Ureter (tissue), 1 donor: ENCODE measurements around the gene THAP5. TPM values are rescaled to one million over a fixed set of nuclear protein-coding genes. Genes with fewer than 3 reads are reported as not detected.

Experiments used
- DNase-seq: peaks from one replicate; pipeline ENCODE4 v3.0.0-alpha.2; 2020; ENCODE audit warnings: low spot score
- total RNA-seq: library from RNA; stranded (reverse); gene quantifications from one replicate; pipeline ENCODE4 v1.2.4, GENCODE V29; 2023
- donor health status: DM: yes; HTN: yes; CAD: no.

The THAP5 gene
- total RNA-seq, 1 donor from 2014 or later: 35.6 TPM

DNA sequence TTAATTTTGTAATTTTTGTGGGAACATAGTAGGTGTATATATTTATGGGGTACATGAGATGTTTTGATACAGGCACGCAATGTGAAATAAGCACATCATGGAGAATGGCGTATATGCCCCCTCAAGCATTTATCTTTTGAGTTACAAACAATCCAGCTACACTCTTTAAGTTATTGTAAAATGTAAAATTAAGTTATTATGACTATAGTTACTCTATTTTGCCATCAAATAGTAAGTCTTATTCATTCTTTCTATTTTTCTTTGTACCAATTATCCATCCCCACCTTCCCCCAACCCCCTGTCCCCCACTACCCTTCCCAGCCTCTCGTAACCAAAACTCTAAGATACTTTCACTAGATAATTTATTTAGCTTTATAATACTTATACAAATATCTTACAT lies 35.8 kb downstream of the THAP5 start:
- no peak for DNase-seq

DNA sequence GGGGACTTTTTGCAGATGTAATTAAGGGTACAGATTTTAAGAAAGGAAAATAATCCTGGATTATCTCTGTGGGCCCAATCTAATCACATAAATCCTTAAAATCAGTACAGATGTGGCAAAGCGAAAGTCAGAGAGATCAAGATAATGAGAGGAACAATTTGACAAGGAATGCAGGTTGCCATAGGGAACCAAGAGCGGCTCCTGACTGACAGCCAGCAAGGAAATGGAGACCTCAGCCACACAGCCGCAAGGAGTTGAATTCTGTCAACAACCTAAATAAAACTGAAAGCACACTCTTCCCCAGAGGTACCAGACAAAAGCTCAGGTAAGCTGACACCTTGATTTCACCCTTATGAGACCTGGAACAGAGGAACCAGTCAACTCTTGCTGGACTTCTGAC lies 40.2 kb downstream of the THAP5 start:
- DNase-seq: no peak

DNA sequence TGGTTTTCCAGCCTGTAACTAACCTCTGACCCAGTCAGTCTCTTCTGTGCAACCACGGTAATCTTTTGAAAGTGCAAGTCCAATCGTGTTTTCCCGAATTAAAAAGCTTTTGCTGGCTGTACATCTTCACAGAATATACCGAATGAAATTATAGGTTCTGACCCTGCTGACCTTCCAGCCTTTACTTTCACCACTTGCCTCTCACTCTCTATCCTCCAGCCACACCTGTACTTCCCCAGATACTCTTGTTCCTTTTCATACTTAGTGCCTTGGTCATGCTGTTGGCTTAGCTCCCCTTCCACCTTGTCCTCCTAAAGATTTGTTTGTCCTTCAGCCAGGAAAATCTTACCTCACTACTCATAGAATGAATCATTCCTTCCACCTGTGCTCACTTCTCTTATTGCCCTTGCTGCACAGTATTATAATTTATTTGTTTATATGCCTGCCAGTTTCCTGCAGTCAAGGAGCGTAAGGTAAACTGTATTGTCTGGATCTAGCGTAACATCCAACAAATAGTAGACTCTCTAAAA lies 41.3 kb downstream of the THAP5 start:
- DNase-seq: no peak

DNA sequence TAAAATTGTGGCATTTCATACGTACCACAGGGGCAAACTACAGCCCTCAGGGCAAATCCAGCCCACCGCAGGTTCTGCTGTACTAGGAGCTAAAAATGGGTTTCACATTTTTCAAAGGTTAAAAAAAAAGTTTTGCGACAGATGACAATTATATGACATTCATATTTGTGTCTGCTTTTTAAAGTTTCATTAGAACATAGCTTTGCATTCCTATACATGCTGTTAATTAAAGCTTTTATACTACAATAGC lies 42.8 kb downstream of the THAP5 start:
- no peak for DNase-seq

DNA sequence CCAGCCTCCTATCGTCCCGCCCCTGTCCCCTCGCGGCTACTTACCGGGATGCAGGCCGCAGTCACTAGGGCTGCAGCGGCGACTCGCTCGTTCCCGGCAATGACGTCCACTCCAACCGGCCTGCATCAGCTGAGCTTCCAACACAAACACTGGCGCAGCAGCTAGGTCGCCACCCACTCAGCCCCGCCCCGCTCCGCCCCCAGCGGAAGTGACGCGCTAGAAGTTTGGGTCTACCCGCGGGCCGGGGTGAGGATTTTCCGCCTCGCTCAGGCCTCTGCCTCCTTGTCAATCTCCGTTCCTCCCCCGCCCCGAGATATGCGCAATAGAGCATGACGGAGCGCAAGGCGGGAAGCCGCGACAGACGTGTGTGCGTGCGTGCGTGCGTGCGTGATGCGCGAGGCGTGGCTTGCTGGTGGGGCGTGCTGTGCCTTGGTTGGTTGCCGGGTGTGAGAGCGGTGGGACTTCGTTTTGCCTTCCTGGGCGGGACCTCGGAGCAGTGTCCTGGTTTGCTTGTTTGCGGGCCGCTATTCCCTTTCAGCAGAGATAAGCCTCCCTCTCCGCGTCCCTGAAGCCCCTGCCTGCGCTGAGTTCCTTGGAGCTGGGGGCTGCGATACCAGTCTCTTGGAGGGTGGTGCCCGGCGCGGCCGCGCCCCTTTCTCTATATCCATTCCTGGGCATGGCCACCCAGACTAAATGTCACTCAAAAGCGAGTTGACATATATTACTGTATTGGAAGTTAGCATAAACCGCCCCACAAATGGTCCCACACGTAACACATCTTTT lies 43.3 kb downstream of the THAP5 start, which contains the start of gene PNPLA8:
PNPLA8 (minus strand) TSS at position 151 of the 783 bp plus-strand sequence. CDS start 10,644 bp downstream, outside the sequence.
- DNase-seq: peak; percentile 100

DNA sequence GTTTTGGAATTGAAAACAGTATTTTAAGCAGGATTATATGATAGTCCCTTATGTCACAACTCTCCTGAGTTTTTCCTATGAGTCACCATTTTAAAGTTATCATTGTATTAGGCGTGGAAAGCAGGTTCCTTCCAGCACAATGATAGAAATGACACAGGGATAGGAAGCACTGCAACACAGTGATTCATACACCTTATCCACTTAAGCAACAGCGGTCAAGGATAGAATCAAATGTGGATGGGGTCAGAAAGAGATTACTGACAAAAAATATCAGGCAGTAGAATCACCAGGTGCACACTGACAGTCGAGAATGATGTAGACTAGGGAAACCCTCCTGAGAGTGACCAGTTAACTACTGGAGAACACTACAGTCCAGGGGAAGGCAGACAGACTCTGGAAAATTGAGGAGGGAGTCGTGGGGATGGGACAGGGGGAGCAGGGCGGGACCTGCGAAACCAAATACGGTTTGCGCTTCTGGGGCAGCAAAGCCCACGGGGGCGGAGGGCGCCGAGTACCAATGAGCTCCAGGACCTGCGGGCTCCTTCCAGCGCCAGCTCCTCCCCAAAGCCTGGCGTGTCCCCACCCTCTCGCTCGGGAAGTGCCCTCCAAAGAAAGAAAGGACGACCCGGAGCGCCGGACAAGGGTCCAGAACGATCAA lies 44.0 kb downstream of the THAP5 start:
- peak; percentile 85 for DNase-seq

DNA sequence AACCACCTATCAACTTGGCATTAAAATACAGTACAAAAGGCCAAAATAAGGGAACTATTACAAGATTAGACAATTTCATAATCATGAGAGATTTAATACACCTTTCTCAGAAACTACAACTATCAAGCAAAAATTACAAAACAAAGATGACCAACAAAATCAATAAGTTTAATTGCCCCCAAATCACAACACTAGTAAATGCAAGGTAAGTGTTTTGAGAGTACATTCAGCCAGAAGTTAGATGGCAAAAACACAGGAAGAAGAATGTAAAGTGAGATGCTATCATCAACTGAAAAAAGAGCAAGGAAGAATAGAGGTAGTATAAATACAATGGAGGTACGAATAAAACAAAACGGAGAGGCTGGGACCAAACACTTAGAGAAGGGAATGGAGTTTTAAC lies 46.7 kb downstream of the THAP5 start:
- no peak for DNase-seq

DNA sequence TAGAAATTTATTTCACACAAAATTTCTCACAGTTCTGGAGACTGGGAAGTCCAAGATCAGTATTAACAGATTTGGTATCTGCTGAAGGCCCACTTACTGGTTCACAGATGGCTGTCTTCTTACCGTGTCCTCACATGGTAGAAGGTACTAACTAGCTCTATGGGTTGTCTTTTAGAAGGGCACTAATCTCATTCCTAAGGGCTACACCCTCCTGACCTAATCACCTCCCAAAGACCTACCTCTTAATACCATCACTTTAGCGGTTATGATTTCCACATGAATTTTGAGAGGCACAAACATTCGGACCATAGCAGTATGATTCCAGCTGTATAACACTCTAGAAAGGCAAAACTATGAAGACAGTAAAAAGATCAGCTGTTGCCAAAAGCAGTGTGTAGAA lies 51.6 kb downstream of the THAP5 start:
- no peak for DNase-seq

DNA sequence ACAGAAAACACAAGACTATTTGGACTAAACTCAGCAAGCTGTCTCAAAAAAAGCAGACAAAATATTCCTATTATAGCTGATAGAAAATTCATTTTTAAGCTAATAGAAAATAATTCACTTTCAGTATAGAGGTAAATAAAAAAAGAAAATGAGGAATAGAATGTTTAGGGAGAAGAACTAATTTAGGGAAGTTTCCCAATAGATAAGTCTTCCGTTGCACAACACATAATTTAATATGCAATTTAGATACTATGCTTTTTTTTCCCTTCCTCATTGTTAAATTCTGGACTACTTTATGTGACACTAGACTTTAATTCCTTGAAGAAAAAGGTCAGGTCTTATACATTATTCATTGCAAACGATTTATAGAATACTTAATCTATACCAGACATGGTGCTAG lies 53.9 kb downstream of the THAP5 start:
- no peak for DNase-seq

DNA sequence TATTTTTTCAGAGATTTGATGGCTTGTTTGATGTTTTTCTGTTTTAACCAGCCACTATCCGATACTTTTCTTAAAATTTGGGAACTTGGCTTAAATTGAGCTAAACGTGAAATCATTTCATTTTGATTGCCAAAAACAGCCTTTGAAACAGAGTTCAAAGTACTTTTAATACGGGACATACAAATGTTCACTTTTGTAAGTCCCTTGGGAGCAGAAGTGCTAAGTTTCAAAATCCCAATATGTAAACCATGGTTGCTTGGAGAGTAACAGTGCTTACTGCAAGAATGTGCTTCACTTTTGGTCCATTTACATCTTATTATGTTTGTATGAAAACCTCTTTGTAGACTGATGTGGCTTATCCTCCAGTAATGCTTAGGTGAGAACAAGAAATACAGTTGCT lies 54.5 kb downstream of the THAP5 start:
- DNase-seq: no peak

Other genes with a start within 250 kb of the THAP5 start
- gene NRCAM, start 113.3 kb downstream of the THAP5 start, total RNA-seq: 3.6 TPM
- 32.0 TPM for gene PNPLA8, start 43.6 kb downstream of the THAP5 start, total RNA-seq
- gene DNAJB9, start 168 bp upstream of the THAP5 start, total RNA-seq: 16.7 TPM